GM18502 (cell line): ENCODE measurements around the gene PPOX.

Source experiments
- ATAC-seq: cut with Tn5 transposase; IDR thresholded peaks from one replicate; pipeline ENCODE4 v1.9.1; 2021; ENCODE audit warnings: mild to moderate bottlenecking; ENCODE audit not compliant: unreplicated experiment, poor library complexity

The PPOX gene

GRCh38 chr1:161145832-161146231 lies 20.4 kb upstream of the PPOX start:
- ATAC-seq, result no peak

DNA sequence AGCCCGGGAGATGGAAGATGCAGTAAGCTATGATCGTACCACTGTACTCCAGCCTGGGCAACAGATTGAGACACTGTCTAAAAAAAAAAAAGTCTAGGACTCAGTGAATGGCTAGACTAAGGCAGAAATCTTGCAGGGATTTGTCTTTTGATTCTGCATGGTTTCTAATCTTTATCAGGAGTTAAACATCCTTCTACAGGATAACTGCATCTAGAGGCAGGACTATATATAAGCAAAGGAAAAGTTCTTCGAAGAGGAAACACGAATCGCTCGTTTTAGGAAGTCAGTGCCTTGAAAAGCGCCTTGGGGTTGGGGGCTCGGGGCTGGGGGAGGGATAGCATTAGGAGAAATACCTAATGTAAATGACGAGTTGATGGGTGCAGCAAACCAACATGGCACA lies 13.1 kb upstream of the PPOX start:
- no peak for ATAC-seq

GRCh38 chr1:161153682-161154337 lies 12.4 kb upstream of the PPOX start, which contains the start of gene UFC1:
Gene UFC1, plus strand, starts transcription at chr1:161153978. Its CDS starts 20 bp downstream, at chr1:161153998.
- peak; percentile 90 for ATAC-seq

GRCh38 chr1:161157867-161158266 lies 8.4 kb upstream of the PPOX start:
- no peak for ATAC-seq

DNA sequence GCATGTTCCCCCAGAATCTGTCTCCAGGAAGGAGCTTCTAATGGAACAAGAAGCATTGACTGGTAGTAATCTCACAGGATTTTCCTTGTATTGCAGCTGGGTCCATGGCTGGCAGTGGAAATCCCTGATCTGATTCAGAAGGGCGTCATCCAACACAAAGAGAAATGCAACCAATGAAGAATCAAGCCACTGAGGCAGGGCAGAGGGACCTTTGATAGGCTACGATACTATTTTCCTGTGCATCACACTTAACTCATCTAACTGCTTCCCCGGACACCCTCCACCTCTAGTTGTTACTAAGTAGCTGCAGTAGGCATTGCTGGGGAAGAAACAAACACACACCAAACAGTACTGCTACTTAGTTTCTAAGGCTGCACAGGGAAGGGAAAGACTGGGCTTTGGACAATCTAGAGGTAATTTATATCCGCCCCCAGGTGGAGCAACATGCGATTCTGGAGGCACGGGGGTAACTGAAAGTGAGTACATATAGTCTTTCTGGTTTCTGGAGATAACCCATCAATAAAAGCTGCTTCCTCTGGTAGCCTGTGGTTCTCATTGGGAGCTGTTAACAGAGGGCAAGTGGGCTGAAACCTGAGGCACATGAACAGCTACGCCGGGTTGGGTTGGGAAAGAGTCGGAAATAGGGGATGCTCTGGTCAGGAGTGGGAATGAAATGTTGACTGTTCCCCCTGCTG lies 7.8 kb upstream of the PPOX start:
- no peak for ATAC-seq

- ATAC-seq, result peak; percentile 81
Observed at GRCh38 chr1:161159087-161159912, 6.9 kb upstream of the PPOX start, which contains the start of gene USP21. Gene USP21, plus strand, starts transcription at chr1:161159500. Its CDS starts 1,141 bp downstream, at chr1:161160641.

GRCh38 chr1:161159913-161160243 lies 6.3 kb upstream of the PPOX start:
- no peak for ATAC-seq

DNA sequence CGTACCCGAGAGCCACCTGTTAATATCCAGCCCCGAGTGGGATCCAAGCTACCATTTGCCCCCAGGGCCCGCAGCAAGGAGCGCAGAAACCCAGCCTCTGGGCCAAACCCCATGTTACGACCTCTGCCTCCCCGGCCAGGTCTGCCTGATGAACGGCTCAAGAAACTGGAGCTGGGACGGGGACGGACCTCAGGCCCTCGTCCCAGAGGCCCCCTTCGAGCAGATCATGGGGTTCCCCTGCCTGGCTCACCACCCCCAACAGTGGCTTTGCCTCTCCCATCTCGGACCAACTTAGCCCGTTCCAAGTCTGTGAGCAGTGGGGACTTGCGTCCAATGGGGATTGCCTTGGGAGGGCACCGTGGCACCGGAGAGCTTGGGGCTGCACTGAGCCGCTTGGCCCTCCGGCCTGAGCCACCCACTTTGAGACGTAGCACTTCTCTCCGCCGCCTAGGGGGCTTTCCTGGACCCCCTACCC lies 5.5 kb upstream of the PPOX start:
- no peak for ATAC-seq

DNA sequence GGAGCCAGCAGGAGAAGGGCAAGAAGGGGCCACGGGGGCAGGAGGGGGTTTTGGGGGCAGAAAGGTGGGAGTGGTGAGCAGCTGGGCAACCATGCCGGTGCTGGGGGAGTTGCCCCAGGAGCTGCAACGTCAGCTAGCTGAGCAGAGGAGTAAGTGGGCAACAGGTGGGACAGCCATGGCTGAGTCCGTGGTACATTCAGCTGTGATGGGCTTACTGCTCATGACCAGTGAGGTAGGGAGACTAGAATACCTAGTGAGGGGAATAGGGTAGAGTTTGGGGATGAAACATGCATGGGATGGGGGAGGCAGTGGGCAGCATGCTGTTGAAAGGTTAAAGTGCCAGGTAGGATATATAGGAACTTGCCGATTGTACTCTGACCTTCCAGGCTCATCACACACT lies 4.6 kb upstream of the PPOX start:
- no peak for ATAC-seq

GRCh38 chr1:161162052-161162451 lies 4.2 kb upstream of the PPOX start:
- no peak for ATAC-seq

DNA sequence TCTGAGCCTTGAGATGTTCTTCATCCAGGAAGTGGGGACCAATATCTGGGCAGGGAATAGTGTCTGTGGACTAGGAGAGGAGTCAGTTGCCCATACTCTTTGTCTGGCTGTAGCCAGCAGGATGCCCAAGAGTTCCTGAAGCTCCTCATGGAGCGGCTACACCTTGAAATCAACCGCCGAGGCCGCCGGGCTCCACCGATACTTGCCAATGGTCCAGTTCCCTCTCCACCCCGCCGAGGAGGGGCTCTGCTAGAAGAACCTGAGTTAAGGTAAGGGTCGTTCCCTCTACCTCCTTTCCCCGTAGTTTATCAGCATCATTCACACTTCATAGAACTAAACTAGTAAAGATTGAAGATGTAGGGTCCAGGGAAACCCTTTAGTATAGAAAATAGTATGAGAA lies 3.4 kb upstream of the PPOX start:
- no peak for ATAC-seq

GRCh38 chr1:161163793-161164192 lies 2.4 kb upstream of the PPOX start:
- no peak for ATAC-seq

DNA sequence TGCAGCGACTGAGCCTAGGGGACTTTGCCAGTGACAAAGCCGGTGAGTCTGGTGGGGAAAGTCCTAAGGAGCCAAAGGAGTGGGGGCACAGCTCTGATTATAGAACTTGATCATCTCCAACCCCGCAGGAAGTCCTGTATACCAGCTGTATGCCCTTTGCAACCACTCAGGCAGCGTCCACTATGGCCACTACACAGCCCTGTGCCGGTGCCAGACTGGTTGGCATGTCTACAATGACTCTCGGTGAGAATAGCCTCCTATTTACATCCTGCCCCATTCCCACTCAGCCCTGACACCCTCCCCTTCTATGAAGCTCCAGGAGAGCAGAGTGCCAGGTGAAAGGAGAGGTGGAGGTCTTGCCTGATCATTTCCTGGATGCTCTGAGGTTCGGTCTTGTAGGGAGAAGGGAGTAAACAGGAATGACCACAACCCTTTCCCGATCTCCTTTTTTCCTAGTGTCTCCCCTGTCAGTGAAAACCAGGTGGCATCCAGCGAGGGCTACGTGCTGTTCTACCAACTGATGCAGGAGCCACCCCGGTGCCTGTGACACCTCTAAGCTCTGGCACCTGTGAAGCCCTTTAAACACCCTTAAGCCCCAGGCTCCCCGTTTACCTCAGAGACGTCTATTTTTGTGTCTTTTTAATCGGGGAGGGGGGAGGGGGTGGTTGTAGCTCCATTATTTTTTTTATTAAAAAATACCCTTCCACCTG lies 1.2 kb upstream of the PPOX start:
- ATAC-seq, result no peak

- no peak for ATAC-seq
Observed at GRCh38 chr1:161166669-161167548, 683 bp downstream of the PPOX start.

DNA sequence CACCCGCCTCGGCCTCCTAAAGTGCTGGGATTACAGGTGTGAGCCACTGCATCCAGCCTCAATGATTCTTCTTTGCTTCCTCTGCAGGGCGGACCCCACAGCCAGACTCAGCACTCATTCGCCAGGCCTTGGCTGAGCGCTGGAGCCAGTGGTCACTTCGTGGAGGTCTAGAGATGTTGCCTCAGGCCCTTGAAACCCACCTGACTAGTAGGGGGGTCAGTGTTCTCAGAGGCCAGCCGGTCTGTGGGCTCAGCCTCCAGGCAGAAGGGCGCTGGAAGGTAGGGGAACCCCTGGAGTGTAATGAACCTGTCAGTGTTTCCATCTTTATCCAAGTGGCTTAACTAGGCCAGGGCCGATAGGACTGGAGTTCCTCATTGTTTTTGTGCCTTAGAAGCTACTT lies 2.7 kb downstream of the PPOX start:
- no peak for ATAC-seq

GRCh38 chr1:161171191-161171590 lies 5.0 kb downstream of the PPOX start:
- ATAC-seq, result no peak

GRCh38 chr1:161171696-161172095 lies 5.5 kb downstream of the PPOX start:
- no peak for ATAC-seq

DNA sequence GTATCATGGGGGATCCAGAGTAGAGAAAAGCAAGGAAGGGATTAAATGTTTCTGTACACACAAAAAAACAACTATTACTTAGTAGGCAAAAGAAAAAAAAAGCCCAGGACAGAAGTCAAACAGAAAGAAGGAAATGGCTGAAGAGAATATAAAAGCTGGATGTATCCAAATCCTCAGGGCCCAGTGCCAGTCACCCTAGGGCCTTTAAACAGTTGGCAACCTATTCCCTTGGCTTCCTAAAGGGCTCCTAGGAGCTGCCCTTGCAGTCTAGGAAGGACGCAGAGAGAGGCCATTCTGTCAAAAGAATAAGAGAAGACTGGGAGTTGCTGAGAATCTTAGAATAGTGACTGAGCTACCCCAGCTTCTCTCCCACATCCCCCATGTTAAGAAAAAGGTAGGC lies 6.1 kb downstream of the PPOX start:
- ATAC-seq, result no peak

DNA sequence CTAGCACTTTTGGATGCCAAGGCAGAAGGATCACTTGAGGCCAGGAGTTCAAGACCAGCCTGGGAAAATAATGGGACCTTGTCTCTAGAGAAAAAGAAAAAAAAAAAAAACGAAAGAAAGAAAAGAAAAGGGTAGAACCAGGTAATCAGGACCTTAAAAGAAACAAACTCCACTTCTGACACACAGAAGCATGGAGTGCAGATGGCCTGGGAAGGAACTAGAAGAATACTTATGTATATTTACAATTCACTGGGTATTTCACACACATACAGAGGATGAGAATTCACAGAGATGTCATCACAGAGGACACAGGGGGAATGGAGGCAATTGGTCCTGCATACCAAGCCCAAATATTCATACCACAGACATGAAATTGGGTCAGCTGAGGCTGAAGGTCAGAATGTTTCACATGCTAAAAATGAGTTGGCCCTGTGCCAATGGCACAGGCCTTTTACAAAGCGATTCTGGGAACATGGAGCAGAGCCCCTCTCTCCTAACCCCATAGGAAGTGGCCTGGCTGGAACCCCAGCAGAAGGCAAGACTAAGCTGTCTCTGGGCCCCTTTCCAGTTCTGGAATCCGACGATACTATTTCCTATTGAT lies 6.7 kb downstream of the PPOX start:
- no peak for ATAC-seq
